H1 (cell line): ENCODE results near the gene SHISAL1. TPM values are rescaled to one million over a fixed set of nuclear protein-coding genes. Genes with fewer than 3 reads are reported as not detected.

Experiments
- E2F6 ChIP-seq: IDR thresholded peaks from 2 replicates; pipeline ENCODE4 v1.6.1; 2012; ENCODE audit warnings: inconsistent platforms
- polyA plus RNA-seq, 7 experiments: library from polyadenylated mRNA; depleted of rRNA in 3 of 7; stranded (reverse) in 5 of 7; unstranded in 2 of 7; fragments of >200 nt in 5 of 7; fragments of 200-250 nt in 2 of 7; gene quantifications; 1 replicate in 5 of 7; 2 replicates in 1 of 7; 4 replicates in 1 of 7; pipeline versions ENCODE4 v1.2.1 to v1.2.3, GENCODE V29; 2011 to 2013; ENCODE audit warnings: missing spikeins in 2 of 7, mixed read lengths in 2 of 7
- total RNA-seq: library from RNA; stranded (reverse); fragmentation: NEBNext Ultra II Directional; extraction: Animal tissue kit (Norgen Biotek cat#: 25700); gene quantifications from 2 replicates; pipeline ENCODE4 v1.2.1, GENCODE V29; 2021

Gene SHISAL1
- total and polyA plus RNA-seq, 2 of the 8 experiments (the other 6 are each of a cell fraction or from before 2014, with no cell fraction given), result 3.7 to 5.8 TPM

- TF ChIP-seq E2F6, result no peak
- TF ChIP-seq, all 59 proteins: peak for 0
Observed at GRCh38 chr22:44358709-44359440, 46.1 kb upstream of the SHISAL1 start (continued).
